H1 (cell line): ENCODE results near the gene RAB10. TPM values are rescaled to one million over a fixed set of nuclear protein-coding genes. Genes with fewer than 3 reads are reported as not detected.

Experiments used
- RNF2 ChIP-seq: fragments of 200-900, 300-1000 bp; sonication (generic); IDR thresholded peaks from 2 replicates; pipeline ENCODE4 v1.7.1; 2016; ENCODE audit warnings: borderline replicate concordance, low read depth, mild to moderate bottlenecking, antibody characterized with exemption, low read length; ENCODE audit not compliant: poor library complexity, severe bottlenecking; ENCODE audit errors: missing control alignments
- polyA plus RNA-seq, 7 experiments: library from polyadenylated mRNA; depleted of rRNA in 3 of 7; stranded (reverse) in 5 of 7; unstranded in 2 of 7; fragments of >200 nt in 5 of 7; fragments of 200-250 nt in 2 of 7; gene quantifications; 1 replicate in 5 of 7; 2 replicates in 1 of 7; 4 replicates in 1 of 7; pipeline versions ENCODE4 v1.2.1 to v1.2.3, GENCODE V29; 2011 to 2013; ENCODE audit warnings: missing spikeins in 2 of 7, mixed read lengths in 2 of 7
- total RNA-seq: library from RNA; stranded (reverse); fragmentation: NEBNext Ultra II Directional; extraction: Animal tissue kit (Norgen Biotek cat#: 25700); gene quantifications from 2 replicates; pipeline ENCODE4 v1.2.1, GENCODE V29; 2021

RAB10 gene
- total and polyA plus RNA-seq, 2 of the 8 experiments (the other 6 are each of a cell fraction or from before 2014, with no cell fraction given), result 42.6 to 136 TPM

DNA sequence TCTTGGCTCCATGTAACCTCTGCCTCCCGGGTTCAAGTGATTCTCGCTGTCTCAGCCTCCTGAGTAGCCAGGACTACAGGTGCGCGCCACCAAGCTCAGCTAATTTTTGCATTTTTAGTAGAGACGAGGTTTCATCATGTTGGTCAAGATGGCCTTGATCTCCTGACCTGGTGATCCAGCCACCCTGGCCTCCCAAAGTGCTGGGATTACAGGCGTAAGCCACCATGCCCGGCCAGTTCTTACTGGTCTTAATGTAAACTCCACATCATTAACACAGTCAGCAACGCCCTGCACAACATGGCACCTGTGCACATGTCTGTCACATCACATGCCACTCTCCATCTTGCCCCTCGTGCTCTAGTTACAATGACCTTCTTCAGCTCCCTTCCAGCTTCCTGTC lies 45.8 kb upstream of the RAB10 start (continued):
- TF ChIP-seq RNF2, result no peak
